OCI-M2 (cell line): ENCODE data around the gene CEMIP2.

Source experiments
- DNase-seq: peaks from one replicate; lab custom pipeline; 2025; ENCODE audit not compliant: unreplicated experiment; lab: John Stamatoyannopoulos, UW

Gene CEMIP2

DNA sequence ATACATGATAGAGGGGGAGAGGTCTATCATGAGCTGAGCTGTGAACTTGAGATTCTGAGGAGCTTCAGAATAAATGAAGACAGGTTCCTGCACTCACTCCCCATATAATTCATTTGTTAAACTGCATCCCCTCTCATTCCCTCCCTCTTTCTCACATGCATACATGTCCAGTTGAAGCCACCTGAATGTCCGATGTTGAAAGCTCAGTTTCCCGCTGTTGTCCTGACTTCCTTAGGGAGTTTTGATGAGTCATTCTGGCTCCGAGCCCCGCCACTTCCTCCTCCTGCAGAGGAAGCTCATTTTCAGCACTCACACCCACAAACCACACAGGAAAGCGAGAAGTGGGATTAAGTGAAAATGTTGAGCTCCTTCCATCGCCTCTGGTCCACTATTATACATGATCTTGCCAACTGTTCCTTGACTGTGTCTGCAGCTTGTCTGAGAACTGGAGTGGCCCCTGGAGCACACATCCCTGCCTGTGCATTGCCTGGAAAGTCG lies 121.2 kb downstream of the CEMIP2 start:
- no peak for DNase-seq

DNA sequence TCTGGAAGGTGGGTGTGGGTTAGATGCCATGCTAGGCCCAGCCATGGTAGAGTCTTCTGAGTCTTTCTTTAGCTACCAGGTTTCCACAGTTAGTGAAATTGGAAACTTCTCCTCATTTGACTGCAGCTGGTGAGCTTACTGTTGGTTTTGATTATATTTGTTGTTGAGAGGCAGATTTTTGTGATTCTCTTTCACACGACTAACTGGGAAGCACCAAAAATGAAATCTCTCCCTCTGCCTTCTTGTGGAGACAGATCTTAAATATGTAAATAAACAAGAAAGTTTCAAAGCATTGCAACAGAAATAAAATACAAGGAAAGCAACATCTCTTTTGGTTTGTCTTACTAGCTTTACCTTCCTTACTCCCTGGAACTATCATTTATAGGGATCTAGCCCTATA lies 122.2 kb downstream of the CEMIP2 start:
- DNase-seq, result no peak

DNA sequence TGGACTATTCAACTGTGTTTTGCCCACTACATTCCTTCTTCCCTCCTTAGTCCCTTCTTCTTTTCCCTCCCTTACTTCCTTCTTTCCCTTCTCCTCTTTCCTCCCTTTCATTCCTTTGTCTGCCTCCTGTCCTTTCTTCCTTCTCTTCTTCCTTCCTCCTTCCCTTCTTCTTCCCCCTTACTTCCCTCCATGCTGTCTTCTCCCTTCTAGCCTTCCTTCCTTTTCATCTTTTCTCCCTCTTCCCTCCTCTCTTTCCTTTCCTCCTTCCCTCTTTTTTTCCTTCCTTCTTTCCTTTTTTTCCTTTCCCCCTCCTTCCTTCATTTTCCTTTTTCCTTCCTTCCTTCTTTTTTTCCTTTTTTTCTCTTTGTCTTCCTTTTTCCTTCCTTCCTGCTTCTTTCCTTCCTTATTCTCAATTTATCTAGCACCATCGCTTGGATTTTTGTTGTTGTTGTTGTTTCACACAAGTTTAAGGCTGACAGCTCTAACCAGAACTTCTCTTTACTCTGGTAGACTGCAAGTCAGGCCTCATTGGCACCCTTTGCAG lies 123.4 kb downstream of the CEMIP2 start:
- no peak for DNase-seq

DNA sequence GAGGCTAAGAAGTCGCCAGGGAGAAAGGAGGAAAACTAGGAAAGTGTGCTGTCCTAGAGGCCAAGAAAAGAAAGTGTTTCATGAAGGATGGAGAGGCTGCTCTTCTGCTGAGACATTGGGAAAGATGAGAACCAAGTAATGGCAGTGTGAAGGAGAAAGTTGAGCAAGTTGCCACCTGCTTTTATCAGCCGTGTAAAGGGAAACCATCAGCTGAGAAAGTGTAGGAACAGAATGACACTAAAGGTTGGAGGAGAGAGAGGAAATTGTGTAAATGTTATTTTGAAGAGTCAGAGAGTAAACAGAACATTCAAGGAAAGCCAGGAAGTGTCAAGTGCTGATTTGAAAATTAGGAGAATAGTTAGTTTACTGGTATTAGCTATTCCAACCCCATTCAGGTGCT lies 125.0 kb downstream of the CEMIP2 start:
- DNase-seq, result no peak

DNA sequence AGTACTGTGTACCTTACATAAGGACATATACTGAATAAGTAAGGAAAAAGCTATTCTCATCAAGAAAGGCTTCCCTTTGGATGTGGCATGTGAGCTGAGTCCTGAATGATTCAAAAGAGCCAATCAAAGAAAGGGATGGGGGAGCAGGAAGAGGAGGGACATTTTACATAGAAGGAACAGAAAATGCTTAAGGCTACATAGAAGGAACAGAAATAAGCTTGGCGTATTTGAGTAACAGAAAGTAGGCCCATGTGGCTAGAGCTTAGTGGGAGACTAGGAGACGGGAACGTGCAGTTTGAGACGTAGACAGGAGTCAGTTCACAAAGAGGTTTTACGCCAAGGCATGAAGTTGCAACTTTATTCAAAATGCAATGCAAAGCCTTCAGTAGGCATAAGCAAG lies 126.3 kb downstream of the CEMIP2 start:
- no peak for DNase-seq

DNA sequence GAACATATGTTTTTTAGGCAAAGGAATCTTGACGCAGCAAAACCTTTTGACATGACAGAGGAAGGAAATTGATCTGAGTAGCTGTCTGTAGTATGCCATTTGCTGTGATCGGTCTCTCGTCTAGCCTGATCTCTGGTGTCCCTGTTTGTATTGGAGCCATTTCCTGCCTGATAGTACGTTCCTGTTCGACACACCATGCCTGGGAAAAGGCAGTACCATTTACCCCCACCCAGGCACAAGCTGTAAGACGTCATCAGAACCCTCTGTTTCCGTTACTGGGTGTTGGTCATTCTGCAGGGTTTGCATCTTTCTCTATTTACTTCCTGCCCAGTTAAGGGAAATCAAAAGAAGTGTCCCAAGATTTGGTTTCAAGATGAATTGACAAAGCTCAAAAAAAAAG lies 129.7 kb downstream of the CEMIP2 start:
- no peak for DNase-seq

DNA sequence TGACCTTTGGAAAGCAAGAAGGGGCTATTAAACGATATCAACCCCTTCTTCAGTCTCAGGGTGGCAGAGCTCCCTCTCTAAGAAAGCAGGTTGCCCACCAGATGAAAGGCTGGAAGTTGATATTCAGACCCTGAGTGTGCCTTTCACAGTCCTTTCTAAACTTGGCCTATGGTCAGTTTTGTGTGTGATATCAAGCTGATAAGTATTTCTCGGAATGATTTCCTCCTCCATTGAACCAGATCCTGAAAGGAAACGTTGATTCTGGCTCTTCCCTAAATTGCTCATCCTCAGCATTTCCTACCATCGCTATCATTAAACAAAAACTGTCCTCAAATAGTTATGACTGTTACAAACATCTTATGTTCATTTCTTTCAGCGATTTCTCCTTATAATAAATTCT lies 130.4 kb downstream of the CEMIP2 start:
- no peak for DNase-seq

DNA sequence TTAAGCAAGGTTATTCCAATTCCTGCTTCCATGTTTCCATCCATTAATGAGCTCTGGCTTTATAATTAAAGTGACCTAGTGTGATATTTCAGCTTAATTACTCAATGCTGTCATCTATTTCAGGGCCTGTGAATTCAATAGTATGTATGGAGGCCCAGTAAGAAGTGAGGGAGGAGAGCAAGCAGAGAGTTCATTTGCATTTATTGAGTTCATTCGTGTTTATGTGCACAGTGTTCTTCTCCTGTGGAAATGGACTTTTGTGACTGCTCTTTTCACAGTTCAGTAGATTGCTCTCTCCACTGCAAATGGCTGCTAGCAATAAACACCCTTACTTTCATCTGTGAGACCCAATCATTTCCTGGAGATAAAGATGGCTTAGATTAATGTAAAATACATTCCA lies 130.9 kb downstream of the CEMIP2 start:
- DNase-seq, result no peak

DNA sequence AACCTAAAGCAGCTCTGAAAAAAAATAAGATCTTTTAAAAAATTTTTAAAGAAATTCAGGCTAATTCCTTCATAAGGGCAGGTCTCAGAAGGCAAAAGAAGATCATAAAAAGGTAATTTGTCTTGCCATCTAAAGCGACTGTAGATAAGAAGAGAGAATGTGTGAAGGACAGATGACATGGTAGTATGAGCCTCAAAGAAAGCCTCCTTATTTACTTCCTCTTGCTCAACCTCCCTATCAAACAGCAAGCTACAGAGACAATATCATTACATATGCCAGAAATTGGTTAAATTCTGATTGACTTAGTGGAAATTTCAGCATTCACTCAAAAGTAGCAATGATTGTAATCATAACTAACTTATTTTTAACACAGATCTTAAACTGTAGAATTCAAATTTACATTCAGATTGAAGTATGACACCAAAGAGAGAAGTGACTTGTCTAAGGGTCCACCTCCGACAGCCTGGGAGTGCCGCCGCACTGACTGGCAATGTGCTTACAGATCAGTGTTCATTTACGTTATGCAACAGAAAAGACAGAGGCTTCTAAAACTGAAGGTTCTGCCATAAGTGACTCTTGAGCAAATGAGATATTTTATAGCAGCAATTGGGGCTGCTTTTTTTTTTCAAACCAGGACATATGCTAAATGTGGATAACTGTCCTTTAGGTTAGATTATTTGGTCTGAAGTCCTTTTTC lies 132.0 kb downstream of the CEMIP2 start:
- DNase-seq, result no peak

DNA sequence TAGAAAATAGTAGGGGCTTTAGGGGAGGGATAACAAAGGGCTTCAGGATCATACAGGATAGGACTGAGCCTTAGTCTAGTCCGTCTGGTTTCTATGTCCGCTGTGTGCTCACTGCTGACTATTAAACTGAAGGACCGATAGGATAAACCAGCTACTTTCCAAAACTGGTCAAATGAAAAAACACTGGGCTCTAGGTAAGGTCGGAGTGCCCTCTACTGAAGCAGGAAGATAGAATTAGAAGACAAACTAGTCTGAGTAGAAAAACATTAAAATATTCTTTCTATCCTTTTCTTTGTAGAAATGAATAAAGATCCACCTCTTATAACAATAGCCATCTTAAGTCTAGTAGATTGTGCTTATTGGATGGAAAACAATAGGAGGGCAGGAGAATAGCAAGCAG lies 133.6 kb downstream of the CEMIP2 start:
- DNase-seq, result no peak
